NT2/D1 (cell line): ENCODE data around the gene CTNS.

Source experiments
- YY1 ChIP-seq: IDR thresholded peaks from 2 replicates; pipeline ENCODE4 v1.6.1; 2011; ENCODE audit not compliant: insufficient read length, insufficient read depth
- ZNF274 ChIP-seq: IDR thresholded peaks from 2 replicates; pipeline ENCODE4 v1.6.1; 2011; ENCODE audit warnings: mild to moderate bottlenecking, low read depth, low read length

DNA sequence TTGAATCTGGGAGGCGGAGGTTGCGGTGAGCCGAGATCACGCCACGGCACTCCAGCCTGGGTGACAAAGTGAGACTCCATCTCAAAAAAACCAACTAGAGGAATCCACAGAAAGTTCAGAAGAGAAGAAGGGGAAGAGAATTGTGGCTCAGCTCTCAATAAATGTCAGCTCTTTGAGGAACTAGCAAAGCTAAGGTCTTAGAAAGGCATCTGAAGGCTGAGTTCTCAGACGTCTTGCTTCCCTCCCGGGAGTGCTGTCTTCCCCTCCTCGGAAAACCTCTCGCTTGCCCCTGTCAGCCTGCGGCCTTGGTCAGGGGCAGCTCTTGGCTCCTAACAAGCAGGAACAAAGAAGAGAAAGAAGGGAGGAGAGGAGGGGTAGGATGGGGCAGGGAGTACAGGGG, 5.8 kb upstream of the CTNS start:
- no peak for TF ChIP-seq YY1
- no peak for TF ChIP-seq ZNF274
